B cell (primary cell): ENCODE measurements around the gene SOHLH2. TPM values are rescaled to one million over a fixed set of nuclear protein-coding genes. Genes with fewer than 3 reads are reported as not detected.

Experiments used
- ATAC-seq: fragments of 200-7000 bp; cut with Tn5 transposase; one replicate; pipeline ENCODE4 v1.10.0; 2021; ENCODE audit warnings: low read depth, mild to moderate bottlenecking, moderate number of reproducible peaks, moderate library complexity
- CTCF ChIA-PET: fragments of 350-600 bp; sonication (Branson Sonifier 250); formaldehyde crosslinking; loops from one replicate; lab custom pipeline; 2021; ENCODE audit warnings: antibody characterized with exemption, inconsistent platforms; lab: Charles Lee
- POLR2A ChIA-PET: fragments of 350-600 bp; sonication (Branson Sonifier 250); formaldehyde crosslinking; loops from one replicate; lab custom pipeline; 2021; ENCODE audit warnings: antibody characterized with exemption; lab: Charles Lee
- DNase-seq: peaks from one replicate; pipeline ENCODE4 v3.0.0; 2013
- H2AFZ ChIP-seq: 2 replicates; pipeline ENCODE4 v1.6.1; 2012; ENCODE audit warnings: mild to moderate bottlenecking, low read depth, low read length; ENCODE audit not compliant: insufficient read depth, poor library complexity, severe bottlenecking
- H3K27ac ChIP-seq, 2 donors: 1 replicate in 1 of 2; 2 replicates in 1 of 2; pipeline ENCODE4 v1.5.1; 2012 to 2013; ENCODE audit warnings: low read length in 2 of 2, mild to moderate bottlenecking in 2 of 2, moderate library complexity in 1 of 2
- H3K27me3 ChIP-seq, 4 experiments: fragments of 200-600 bp in 1 of 4; sonication (generic) in 1 of 4; replicated peaks in 1 of 4; 1 replicate in 2 of 4; 2 replicates in 2 of 4; pipeline versions ENCODE4 v1.6.1 to v1.7.0; 2013 to 2016; ENCODE audit warnings: low read length in 3 of 4, mild to moderate bottlenecking in 2 of 4, mixed read lengths in 1 of 4, moderate library complexity in 1 of 4; ENCODE audit not compliant: insufficient read depth in 4 of 4, control insufficient read depth in 3 of 4; ENCODE audit errors: control extremely low read depth in 1 of 4
- H3K36me3 ChIP-seq, 2 experiments: replicated peaks in 1 of 2; 1 replicate in 1 of 2; 2 replicates in 1 of 2; pipeline versions ENCODE4 v1.6.1 to v1.7.1; 2013; ENCODE audit warnings: low read length in 1 of 2; ENCODE audit not compliant: insufficient read depth in 2 of 2, control insufficient read depth in 1 of 2; ENCODE audit errors: control extremely low read depth in 1 of 2, extremely low read depth in 1 of 2
- H3K4me1 ChIP-seq, 2 donors: fragments of 200-600 bp in 1 of 2; sonication (generic) in 1 of 2; 1 replicate in 1 of 2; 2 replicates in 1 of 2; pipeline versions ENCODE4 v1.5.1 to v1.6.1; 2013 to 2017; ENCODE audit warnings: low read length in 2 of 2; ENCODE audit not compliant: control insufficient read depth in 2 of 2, insufficient read depth in 2 of 2
- H3K4me2 ChIP-seq: replicated peaks from 2 replicates; pipeline ENCODE3; 2012; ENCODE audit warnings: mild to moderate bottlenecking, low read depth, low read length; ENCODE audit not compliant: poor library complexity, severe bottlenecking
- H3K4me3 ChIP-seq, 5 experiments: fragments of 200-600 bp in 1 of 5; sonication (generic) in 1 of 5; 1 replicate in 3 of 5; 2 replicates in 2 of 5; pipeline versions ENCODE4 v1.5.1 to v1.7.0; 2011 to 2016; ENCODE audit warnings: low read length in 4 of 5, mild to moderate bottlenecking in 4 of 5, low read depth in 2 of 5, control low read depth in 1 of 5, moderate library complexity in 1 of 5; ENCODE audit not compliant: insufficient read depth in 1 of 5; ENCODE audit errors: control extremely low read depth in 1 of 5, extremely low read depth in 1 of 5
- H3K79me2 ChIP-seq: fragments of 200-600 bp; sonication (generic); one replicate; pipeline ENCODE4 v1.6.0; 2016; ENCODE audit warnings: low read length; ENCODE audit not compliant: control insufficient read depth, insufficient read depth
- H3K9ac ChIP-seq: fragments of 200-600 bp; sonication (generic); 2 replicates; pipeline ENCODE4 v1.6.1; 2017; ENCODE audit warnings: mild to moderate bottlenecking, low read length, moderate library complexity
- H3K9me3 ChIP-seq, 3 donors: one replicate each; pipeline versions ENCODE4 v1.6.1 to v1.7.1; 2013; ENCODE audit warnings: low read length in 2 of 3; ENCODE audit not compliant: control insufficient read depth in 2 of 3, insufficient read depth in 1 of 3; ENCODE audit errors: control extremely low read depth in 1 of 3
- H4K20me1 ChIP-seq: 2 replicates; pipeline ENCODE4 v1.6.0; 2012; ENCODE audit warnings: mild to moderate bottlenecking, low read length; ENCODE audit not compliant: insufficient read depth, control insufficient read depth, poor library complexity, severe bottlenecking
- H3K27ac Mint-ChIP-seq: one replicate; pipeline ENCODE4 v1.8.0; 2021; ENCODE audit warnings: mixed read lengths
- H3K27me3 Mint-ChIP-seq: one replicate; pipeline ENCODE4 v1.8.0; 2021; ENCODE audit warnings: mixed read lengths
- H3K4me1 Mint-ChIP-seq: one replicate; pipeline ENCODE4 v1.8.0; 2021; ENCODE audit warnings: mixed read lengths
- H3K4me3 Mint-ChIP-seq: one replicate; pipeline ENCODE4 v1.8.0; 2021; ENCODE audit warnings: mixed read lengths
- H3K9me3 Mint-ChIP-seq: one replicate; pipeline ENCODE4 v1.8.0; 2022; ENCODE audit warnings: mixed read lengths; ENCODE audit not compliant: insufficient read depth
- CTCF ChIP-seq: fragments of 200-600 bp; IDR thresholded peaks from one replicate; pipeline ENCODE4 v1.8.0; 2022; ENCODE audit warnings: antibody characterized with exemption, mild to moderate bottlenecking
- EZH2 ChIP-seq: IDR thresholded peaks from 2 replicates; pipeline ENCODE4 v1.6.1; 2012; ENCODE audit warnings: borderline replicate concordance, low read depth, mild to moderate bottlenecking, moderate library complexity, low read length; ENCODE audit not compliant: insufficient read depth, poor library complexity, severe bottlenecking
- WGBS: methylation state at CpG from one replicate; pipeline ENCODE4 v1.1.5; 2013; ENCODE audit warnings: missing lambda C conversion rate; ENCODE audit not compliant: insufficient coverage; 5-methylcytosine and 5-hydroxymethylcytosine counted together
- intact Hi-C: fragments of 100-400 bp; cut with micrococcal nuclease; formaldehyde crosslinking; loops from one replicate; pipeline ENCODE4 v1.10.0; 2022
- polyA plus RNA-seq: library from polyadenylated mRNA; depleted of rRNA; stranded (reverse); fragments of >200 nt; gene quantifications from 2 replicates; pipeline ENCODE4 v1.2.3, GENCODE V29; 2012
- total RNA-seq, 2 donors: library from RNA; stranded (reverse); fragments of 120-200 nt in 1 of 2; gene quantifications; 1 replicate in 1 of 2; 2 replicates in 1 of 2; pipeline versions ENCODE4 v1.2.3 to v1.2.4, GENCODE V29; 2013 to 2022

SOHLH2 gene
- total and polyA plus RNA-seq, 2 donors (not counting 1 experiment from before 2014, with no cell fraction given) = not detected

DNA sequence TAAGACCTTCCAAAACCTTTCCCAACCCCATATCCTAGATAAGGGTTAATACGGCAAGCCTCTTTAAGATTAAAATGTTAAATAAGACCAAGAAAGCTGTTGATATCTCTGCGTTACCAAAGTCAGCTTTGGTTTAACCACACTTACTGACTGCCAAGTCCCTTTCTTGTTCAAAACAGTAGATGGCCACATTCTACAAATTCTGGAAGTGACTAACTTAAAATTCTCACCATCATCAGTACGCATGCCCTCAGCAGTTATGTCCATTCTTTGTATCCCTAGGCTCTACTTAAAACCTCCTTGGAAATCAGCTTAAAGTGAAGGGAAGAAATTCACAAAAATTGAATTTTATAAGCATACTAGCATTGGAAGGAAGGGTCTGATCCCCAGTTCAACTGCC is 23.6 kb downstream of the SOHLH2 start:
- peaks cover 0 to 5% (median 0%) of the 10 kb centered on the region in 3 donors for H3K9me3 ChIP-seq
- Mint-ChIP-seq H3K4me1 (no peaks in the 10 kb centered on the region), H3K9me3 (no peaks in the 10 kb centered on the region), H3K27ac (no peak overlapping the region), H3K4me3 (no peak overlapping the region), H3K27me3 (no peaks in the 10 kb centered on the region)
- ATAC-seq = no peak
- TF ChIP-seq EZH2 (no peak), CTCF (no peak)
- H3K27ac ChIP-seq = no peak overlapping the region
- WGBS = 89% methylated on average over 1 of the region's 3 CpGs
- intact Hi-C loops = no loop called here
- H3K4me1 ChIP-seq = no peaks in the 10 kb centered on the region
- H3K4me3 ChIP-seq = no peak overlapping the region
- ChIA-PET CTCF (no interaction called here), POLR2A (no interaction called here)
- no peak overlapping the region for H3K9ac ChIP-seq
- no peak overlapping the region for H2AFZ ChIP-seq
- no peaks in the 10 kb centered on the region for H4K20me1 ChIP-seq
- no peak for DNase-seq
- H3K79me2 ChIP-seq = no peaks in the 10 kb centered on the region
- H3K36me3 ChIP-seq = no peaks in the 10 kb centered on the region
- no peak overlapping the region for H3K4me2 ChIP-seq
- no peaks in the 10 kb centered on the region for H3K27me3 ChIP-seq

- no peaks in the 10 kb centered on the region for H3K4me1 Mint-ChIP-seq
- no peaks in the 10 kb centered on the region for H3K36me3 ChIP-seq
- WGBS = 89% methylated on average over 1 of the region's 1 CpG
- no peaks in the 10 kb centered on the region for H3K79me2 ChIP-seq
- H3K27ac Mint-ChIP-seq = no peak overlapping the region
- no peak overlapping the region for H3K9ac ChIP-seq
- intact Hi-C loops = no loop called here
- no peaks in the 10 kb centered on the region for H3K9me3 ChIP-seq
- CTCF ChIA-PET = no interaction called here
- no peak overlapping the region for H3K4me3 ChIP-seq
- no peak overlapping the region for H2AFZ ChIP-seq
- TF ChIP-seq CTCF = no peak
- no peak for TF ChIP-seq EZH2
- H3K27ac ChIP-seq = no peak overlapping the region
- H3K4me2 ChIP-seq = no peak overlapping the region
- H3K4me1 ChIP-seq = no peaks in the 10 kb centered on the region
- no peaks in the 10 kb centered on the region for H3K9me3 Mint-ChIP-seq
- no peak overlapping the region for H3K4me3 Mint-ChIP-seq
- POLR2A ChIA-PET = no interaction called here
- DNase-seq = no peak
- ATAC-seq = no peak
- H3K27me3 ChIP-seq = no peaks in the 10 kb centered on the region
- H3K27me3 Mint-ChIP-seq = no peaks in the 10 kb centered on the region
- H4K20me1 ChIP-seq = no peaks in the 10 kb centered on the region
Measured at GRCh38 chr13:36188441-36188840, 25.9 kb downstream of the SOHLH2 start.
